ENCODE measurements around the gene GRID2. TPM values are rescaled to one million over a fixed set of nuclear protein-coding genes. Genes with fewer than 3 reads are reported as not detected.
"Not testable (repeated sequence)": the region's sequence is repeated elsewhere in the genome, so short reads cannot be mapped to it uniquely, and the experiment has no call there.

Gene GRID2
- total and polyA plus RNA-seq, 8 donors = 6.4 TPM; not detected in 7

DNA sequence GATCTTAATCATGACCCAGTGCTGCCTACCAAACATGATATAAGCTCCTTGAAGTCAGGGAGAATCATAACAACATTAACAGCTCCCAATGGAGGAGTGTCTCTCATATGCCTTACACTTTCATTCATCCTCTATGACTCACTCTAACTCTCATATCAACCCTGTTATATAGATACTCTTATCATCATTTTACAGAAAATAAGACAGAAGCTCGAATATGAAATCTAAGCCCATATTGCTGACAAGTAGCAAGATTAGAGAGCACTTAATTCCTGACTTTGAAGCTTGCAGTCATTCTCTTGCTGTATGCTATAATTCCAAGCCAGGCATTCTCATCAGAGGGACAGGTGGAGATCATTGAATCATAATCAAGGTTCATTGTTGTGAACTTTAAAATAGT lies 1048.1 kb downstream of the GRID2 start:
- WGBS, 5 donors = 25 to 50% (median 31%) methylated on average over 1 of the region's 1 CpG
- DNase-seq = no peak
- no peaks in the 10 kb centered on the region for H3K9me3 ChIP-seq
- TF ChIP-seq, protein P1, sequence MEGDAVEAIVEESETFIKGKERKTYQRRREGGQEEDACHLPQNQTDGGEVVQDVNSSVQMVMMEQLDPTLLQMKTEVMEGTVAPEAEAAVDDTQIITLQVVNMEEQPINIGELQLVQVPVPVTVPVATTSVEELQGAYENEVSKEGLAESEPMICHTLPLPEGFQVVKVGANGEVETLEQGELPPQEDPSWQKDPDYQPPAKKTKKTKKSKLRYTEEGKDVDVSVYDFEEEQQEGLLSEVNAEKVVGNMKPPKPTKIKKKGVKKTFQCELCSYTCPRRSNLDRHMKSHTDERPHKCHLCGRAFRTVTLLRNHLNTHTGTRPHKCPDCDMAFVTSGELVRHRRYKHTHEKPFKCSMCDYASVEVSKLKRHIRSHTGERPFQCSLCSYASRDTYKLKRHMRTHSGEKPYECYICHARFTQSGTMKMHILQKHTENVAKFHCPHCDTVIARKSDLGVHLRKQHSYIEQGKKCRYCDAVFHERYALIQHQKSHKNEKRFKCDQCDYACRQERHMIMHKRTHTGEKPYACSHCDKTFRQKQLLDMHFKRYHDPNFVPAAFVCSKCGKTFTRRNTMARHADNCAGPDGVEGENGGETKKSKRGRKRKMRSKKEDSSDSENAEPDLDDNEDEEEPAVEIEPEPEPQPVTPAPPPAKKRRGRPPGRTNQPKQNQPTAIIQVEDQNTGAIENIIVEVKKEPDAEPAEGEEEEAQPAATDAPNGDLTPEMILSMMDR (IDR thresholded peaks at IDR 0.05) = no peak
- TF ChIP-seq POLR2A (IDR thresholded peaks at IDR 0.05) (no peak), POLR2AphosphoS5 (IDR thresholded peaks at IDR 0.05) (no peak), EP300 (IDR thresholded peaks at IDR 0.05) (no peak)
- H3K27me3 ChIP-seq = no peaks in the 10 kb centered on the region
- H3K4me3 ChIP-seq = no peak overlapping the region
- no peaks in the 10 kb centered on the region for H3K36me3 ChIP-seq
- H3K4me1 ChIP-seq = no peaks in the 10 kb centered on the region
- intact Hi-C loops (cut with DNase I; ENCODE audit: low total_unique reads) = no loop called here
- no peak overlapping the region for H3K27ac ChIP-seq

DNA sequence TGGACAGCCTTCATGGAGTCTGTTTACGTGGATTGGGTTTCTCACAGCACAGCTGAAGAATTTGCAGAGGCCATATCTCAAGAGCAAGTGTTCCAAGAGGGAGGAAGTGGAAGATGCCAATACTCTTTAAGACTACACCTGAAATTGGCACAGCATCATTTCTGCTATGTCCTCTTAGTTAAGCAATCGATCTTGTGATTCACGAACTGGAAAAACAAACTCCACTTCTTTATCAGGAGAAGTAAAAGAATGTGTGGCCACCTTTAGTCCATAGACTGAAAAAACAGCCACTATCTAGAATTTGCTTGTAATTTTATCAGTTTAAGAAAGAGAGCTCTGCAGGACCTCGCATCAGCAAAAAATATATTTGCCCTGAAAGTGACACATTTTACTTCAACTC lies 1051.6 kb downstream of the GRID2 start:
- no peaks in the 10 kb centered on the region for H3K4me1 ChIP-seq
- no peaks in the 10 kb centered on the region for H3K9me3 ChIP-seq
- no peak overlapping the region for H3K27ac ChIP-seq
- no peak for DNase-seq
- TF ChIP-seq POLR2AphosphoS5 (IDR thresholded peaks at IDR 0.05) (peak in 2 of 3 donors; percentile 35 to 43), EP300 (IDR thresholded peaks at IDR 0.05) (no peak)
- 25 to 63% (median 35%) methylated on average over 4 of the region's 4 CpGs for WGBS, 5 donors
- intact Hi-C loops (cut with DNase I; ENCODE audit: low total_unique reads) = no loop called here
- no peak overlapping the region for H3K4me3 ChIP-seq
- no peaks in the 10 kb centered on the region for H3K27me3 ChIP-seq
- H3K36me3 ChIP-seq = no peaks in the 10 kb centered on the region

- no peak for DNase-seq
- Histone ChIP-seq H3K27me3 (no peaks in the 10 kb centered on the region), H3K9me3 (no peaks in the 10 kb centered on the region), H3K4me3 (no peak overlapping the region), H3K27ac (no peak overlapping the region), H3K4me1 (no peaks in the 10 kb centered on the region), H3K36me3 (no peaks in the 10 kb centered on the region)
- 27 to 60% (median 39%) methylated on average over 3 of the region's 3 CpGs for WGBS, 5 donors
- intact Hi-C loops (cut with DNase I; ENCODE audit: low total_unique reads) = no loop called here
- TF ChIP-seq, protein P1 (IDR thresholded peaks at IDR 0.05) = no peak
- TF ChIP-seq POLR2A (IDR thresholded peaks at IDR 0.05) = no peak
- TF ChIP-seq EP300 (IDR thresholded peaks at IDR 0.05) = no peak
- no peak for TF ChIP-seq POLR2AphosphoS5 (IDR thresholded peaks at IDR 0.05)
Measured at GRCh38 chr4:93359586-93359985, 1055.8 kb downstream of the GRID2 start.

- H3K27ac ChIP-seq; H3K4me1 ChIP-seq; intact Hi-C loops (cut with DNase I; ENCODE audit: low total_unique reads); H3K36me3 ChIP-seq; DNase-seq; H3K9me3 ChIP-seq; H3K4me3 ChIP-seq; H3K27me3 ChIP-seq: not testable (repeated sequence)
- WGBS, 5 donors = 83 to 91% (median 88%) methylated on average over 9 of the region's 9 CpGs
Measured at GRCh38 chr4:93366169-93366755, 1062.5 kb downstream of the GRID2 start.

- Histone ChIP-seq H3K4me1 (no peaks in the 10 kb centered on the region), H3K27ac (no peak overlapping the region), H3K4me3 (no peak overlapping the region), H3K36me3 (no peaks in the 10 kb centered on the region), H3K27me3 (no peaks in the 10 kb centered on the region), H3K9me3 (peaks cover 0 to 6% (median 0%) of the 10 kb centered on the region in 4 donors)
- TF ChIP-seq, protein P1 (IDR thresholded peaks at IDR 0.05) = no peak
- no peak for TF ChIP-seq POLR2A (IDR thresholded peaks at IDR 0.05)
- TF ChIP-seq EP300 (IDR thresholded peaks at IDR 0.05) = no peak
- no peak for TF ChIP-seq POLR2AphosphoS5 (IDR thresholded peaks at IDR 0.05)
- 66 to 76% (median 72%) methylated on average over 4 of the region's 4 CpGs for WGBS, 5 donors
- intact Hi-C loops (cut with DNase I; ENCODE audit: low total_unique reads) = no loop called here
- DNase-seq = no peak
Measured at GRCh38 chr4:93368968-93369367, 1065.2 kb downstream of the GRID2 start.

All from stomach (tissue), 9 donors.